ENCODE measurements around the gene DZANK1. TPM values are rescaled to one million over a fixed set of nuclear protein-coding genes. Genes with fewer than 3 reads are reported as not detected.
"Not testable (repeated sequence)": the region's sequence is repeated elsewhere in the genome, so short reads cannot be mapped to it uniquely, and the experiment has no call there.

Gene DZANK1
- 5.4 and 6.2 TPM in 2 replicates for polyA plus RNA-seq (2014; cell fraction: cytosol; rRNA removed)
- polyA plus RNA-seq (2014; cell fraction: nucleus; rRNA removed): 5.4 and 7.7 TPM in 2 replicates

DNA sequence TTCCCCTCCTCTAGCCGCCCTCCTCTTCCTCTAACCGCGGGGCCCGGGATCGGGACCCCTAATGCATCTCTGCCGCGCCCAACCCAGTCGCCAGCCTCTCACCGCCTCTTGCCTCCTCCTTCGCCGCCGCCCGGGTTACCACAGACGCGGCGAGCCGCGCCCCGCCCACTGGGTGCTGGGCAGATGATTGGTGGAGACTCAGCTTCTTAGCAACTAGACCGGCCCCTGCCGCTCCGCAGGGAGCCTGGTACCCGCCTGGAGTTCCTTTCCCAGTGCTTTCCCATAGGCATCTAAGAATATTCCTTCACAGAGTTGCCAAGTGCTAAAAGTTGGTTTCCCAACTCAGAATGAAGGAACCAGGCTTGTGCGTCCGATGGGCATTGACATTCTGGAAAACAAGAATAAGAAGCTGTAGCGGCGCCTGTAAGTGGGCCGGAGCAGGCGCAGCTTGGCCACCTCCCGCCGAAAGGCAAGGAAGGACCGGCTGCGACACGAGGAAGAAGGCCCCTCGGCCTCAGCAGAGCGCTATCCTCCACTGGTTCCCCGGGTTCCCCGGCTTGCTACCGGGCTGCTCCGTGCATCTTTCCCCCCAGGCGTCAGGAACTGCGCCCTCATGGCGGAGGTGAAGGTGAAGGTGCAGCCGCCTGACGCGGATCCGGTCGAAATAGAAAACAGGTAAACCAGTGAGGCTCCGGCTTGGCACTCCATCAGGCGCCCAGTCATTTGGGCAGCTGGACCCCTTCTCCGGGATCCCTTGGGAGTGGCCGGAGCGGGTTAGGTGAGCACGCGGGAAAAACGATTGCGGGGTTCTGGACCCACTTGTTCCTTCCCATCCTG lies at the start of gene DZANK1, which contains the start of gene POLR3F:
Gene DZANK1 (minus strand): TSS at position 137 of the 837 bp plus-strand sequence. CDS start 1,672 bp downstream, outside the sequence.
Gene POLR3F (plus strand): TSS at position 497 of the 837 bp plus-strand sequence. CDS start 117 bp downstream, at position 614.
- DNase-seq (ENCODE audit: low spot score): peak; percentile 98

DNA sequence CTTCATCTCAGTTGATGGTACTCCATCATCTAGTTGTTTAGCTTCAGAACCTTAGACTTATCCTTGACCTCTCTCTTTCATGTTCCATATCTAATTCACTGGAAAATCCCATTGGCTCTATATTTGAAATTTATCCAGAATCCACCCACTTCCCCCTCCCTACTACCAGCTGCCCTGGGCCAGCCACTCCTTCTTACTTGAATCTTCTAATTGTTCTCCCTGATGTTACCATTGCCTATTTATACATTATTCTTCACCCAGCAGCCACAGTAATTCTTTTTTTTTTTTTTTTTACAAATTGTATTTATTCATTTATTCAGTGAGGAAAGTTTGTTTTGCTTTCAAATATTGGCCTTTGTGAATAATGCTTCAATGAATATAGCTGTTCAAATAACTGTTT lies 49.1 kb upstream of the DZANK1 start:
- no peak for DNase-seq (ENCODE audit: low spot score)

DNA sequence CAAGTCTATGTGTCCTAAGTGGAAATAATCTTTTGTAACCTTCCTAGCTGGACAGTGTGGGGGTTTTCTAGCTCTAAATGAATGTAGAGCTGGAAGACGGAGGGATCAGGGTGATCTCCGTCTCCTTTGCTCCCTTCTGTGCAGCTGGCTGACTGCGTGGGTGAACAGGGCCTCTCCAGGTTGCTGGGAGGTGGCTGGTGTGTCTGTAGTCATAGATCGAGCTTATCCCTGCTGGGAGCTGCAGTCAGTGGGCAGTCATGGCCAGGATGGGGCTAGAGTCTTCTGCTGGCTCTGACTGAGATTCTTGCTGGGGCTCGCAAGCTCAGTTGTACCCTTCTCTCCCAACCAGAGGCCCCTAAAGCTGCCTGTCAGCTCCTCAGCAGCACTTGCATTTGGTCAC lies 47.3 kb upstream of the DZANK1 start:
- no peak for DNase-seq (ENCODE audit: low spot score)

DNA sequence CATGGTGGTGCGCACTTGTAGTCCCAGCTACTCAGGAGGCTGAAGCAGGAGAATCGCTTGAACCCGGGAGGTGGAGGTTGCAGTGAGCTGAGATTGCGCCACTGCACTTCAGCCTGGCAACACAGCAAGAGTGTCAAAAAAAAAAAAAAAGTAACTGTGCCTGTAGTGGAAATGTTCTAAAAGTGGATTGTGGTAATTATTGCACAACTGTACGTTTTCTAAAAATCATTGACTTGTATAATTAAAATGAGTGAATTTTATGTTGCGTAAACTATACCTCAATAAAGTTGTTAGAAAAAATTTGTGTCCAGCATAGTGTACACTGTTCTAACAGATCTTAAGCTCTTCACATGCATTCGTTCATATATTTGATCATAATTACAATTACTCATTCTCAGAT lies 46.4 kb upstream of the DZANK1 start:
- DNase-seq (ENCODE audit: low spot score): no peak

DNA sequence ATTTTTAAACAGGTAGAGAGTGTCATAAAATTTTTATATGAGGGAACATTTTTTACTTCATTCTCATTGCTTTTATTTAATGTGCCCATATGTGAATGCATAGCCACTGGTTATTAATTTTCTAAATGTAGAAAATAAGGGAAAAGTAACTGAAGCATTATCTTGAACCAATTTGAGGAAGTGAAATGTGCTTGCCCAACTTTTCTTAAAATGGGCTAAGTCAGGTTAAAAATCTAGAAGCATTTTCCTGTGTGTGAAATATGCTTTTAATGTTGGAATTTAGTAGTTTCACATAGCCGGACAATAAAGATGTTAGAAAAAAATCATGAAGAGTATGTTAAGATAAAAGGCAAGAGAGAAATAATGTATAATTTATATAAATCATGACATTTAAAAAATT lies 44.7 kb upstream of the DZANK1 start:
- no peak for DNase-seq (ENCODE audit: low spot score)

DNA sequence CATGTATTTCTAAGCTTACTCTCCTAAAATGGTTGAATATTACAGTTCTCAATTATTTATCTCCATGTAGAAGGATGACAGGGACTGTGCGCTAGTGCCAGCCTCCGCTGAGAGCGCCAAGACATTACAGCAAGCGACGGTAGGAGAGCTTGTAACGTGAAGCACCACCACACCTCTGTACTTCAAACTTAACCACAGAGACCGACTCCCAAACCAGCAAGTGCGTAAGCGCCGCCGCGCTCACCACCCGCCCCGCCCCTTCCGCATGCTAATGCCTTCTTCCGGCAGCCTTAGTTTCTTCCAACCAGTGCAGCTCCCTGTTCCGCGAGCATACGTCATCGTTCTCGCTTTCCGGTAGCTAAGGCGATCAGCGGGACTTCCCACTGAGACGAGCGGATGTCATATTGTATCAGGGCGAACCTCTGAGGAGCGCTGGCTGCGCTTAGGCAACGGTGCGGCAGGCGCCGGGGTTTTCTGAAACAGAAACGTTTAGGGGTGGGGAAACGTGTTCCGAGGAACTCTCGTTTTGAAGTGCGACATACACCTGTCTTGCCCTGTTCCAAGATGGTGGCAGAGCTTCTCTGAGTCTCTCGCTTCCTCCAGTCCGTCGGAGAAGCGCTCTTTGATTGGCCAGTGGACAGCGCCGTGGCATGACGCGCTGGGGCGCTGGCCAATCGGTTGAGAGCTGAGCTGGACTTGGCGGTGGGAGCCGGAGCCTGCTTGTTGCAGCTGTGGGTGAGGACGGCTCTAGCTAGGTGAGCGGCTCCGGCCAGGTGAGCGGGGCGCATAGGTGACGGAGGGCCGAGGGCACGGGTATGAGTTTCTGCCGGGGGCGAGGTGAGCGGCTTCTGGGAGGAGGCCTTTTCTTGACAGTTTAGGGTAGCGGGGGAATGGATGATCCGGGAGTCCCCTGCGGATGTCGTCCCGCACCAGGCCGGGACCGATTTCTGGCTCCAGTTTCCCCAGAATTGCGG lies 40.7 kb upstream of the DZANK1 start, which contains the start of gene SEC23B:
Gene SEC23B (plus strand): TSS at position 723 of the 974 bp plus-strand sequence. CDS start 2,896 bp downstream, outside the sequence.
- peak; percentile 97 for DNase-seq (ENCODE audit: low spot score)

DNA sequence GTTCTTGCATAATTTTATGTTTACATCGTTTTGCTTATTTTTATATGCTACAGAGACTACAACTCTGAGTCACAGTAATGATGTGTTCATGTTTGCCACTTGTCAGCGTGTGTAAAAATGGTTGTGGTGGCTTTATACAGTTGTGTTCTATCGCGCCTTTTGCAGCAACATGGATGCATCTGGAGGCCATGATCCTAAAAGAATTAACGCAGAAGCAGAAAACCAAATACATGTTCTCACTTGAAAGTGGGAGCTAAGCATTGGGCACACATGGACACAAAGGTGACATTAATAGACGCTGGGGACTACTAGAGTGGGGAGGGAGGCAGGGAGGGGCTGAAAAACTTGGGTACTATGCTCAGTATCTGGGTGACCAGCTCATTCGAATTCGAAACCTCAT lies 39.9 kb upstream of the DZANK1 start:
- DNase-seq (ENCODE audit: low spot score): no peak

DNA sequence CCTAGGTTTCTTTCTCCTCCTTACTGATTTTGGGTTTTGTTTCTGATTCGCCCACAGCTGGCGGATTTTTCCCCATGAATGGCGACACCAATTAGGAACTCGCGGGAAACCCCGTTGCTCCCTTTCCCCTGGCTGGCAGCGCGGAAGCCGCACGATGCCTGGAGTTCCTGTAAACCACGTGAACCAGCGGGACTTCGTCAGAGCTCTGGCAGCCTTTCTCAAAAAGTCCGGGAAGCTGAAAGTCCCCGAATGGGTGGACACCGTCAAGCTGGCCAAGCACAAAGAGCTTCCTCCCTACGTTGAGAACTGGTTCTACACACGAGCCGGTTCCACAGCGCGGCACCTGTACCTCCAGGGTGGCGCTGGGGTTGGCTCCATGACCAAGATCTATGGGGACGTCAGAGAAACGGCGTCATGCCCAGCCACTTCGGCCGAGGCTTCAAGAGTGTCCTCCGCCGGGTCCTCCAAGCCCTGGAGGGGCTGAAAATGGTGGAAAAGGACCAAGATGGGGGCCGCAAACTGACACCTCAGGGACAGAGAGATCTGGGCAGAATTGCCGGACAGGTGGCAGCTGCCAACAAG lies 37.7 kb upstream of the DZANK1 start:
- no peak for DNase-seq (ENCODE audit: low spot score)

DNA sequence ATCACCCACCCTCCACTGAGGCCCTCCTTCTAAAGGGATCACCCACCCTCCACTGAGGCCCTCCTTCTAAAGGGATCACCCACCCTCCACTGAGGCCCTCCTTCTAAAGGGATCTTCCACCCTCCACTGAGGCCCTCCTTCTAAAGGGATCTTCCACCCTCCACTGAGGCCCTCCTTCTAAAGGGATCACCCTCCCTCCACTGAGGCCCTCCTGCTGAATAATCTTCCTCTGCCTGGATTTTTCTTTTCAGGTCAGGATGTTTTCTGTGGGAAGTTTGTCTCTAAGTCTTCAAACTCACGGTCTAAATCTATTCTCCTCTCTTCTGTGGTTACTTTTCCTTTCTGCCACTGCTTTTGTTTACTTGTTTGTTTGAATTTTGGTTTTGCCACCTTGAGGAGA lies 34.8 kb upstream of the DZANK1 start:
- not testable (repeated sequence) for DNase-seq (ENCODE audit: low spot score)

DNA sequence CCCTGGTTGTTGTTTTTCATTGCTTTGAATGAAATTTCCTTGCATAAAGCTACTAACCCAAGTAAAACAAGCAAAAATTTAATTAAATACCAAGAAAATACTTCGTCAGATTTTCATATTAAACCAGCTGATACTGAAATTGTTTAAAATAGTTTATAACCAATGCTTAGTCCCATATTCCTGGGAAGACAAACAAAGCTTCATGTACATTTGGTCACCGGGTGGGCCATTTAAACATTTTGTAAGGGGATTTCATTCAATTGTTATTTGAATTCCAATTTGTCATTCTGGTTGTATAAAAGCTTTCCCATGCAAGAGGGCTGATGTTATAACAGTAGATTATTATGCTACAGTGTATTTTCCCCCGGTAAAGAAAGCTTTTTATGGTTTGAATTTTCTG lies 30.8 kb upstream of the DZANK1 start:
- DNase-seq (ENCODE audit: low spot score): no peak

DNA sequence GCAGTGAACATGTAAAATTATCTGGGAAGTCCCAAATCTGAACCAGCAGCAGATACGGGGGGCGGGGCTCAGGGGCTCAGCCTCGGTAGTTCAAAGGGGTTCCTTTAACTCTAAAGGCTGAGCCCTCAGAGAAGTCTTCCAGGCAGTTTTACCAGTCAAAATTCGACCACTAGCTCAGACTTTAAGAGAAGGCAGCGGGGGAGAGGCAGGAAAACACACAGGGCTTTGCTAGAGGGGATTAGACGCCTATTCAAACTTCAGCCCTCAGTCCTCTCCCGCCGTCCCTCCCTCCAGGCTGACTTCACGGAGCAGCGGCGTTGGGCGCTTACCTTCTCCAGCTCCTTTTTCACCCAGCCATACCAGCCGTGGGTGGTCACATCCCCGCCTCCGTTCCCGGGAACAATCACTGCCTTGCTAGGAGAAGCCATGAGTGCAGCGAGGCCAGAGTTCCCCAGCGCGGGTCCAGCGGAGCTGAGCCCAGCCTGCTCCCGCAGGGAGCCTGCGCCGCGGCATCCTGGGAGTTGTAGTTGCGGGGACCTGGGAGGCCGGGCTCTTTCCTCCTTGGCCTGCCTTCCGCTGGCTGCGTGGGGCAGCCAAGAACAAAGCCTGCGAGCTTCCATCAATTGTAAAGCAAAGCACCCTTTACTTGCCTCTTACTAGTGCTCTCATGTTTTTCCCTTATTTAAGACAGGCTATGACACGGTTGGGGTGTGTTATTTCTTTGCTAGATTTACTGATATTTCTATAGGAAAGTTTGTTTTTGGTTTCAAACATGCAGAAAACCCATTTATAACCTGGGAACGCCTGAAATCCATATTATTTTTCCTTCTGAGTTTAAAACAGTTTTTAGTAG lies 30.1 kb upstream of the DZANK1 start, which contains the start of gene RBBP9:
Gene RBBP9 (minus strand): TSS at position 486 of the 853 bp plus-strand sequence. CDS start 58 bp downstream, at position 428.
- DNase-seq (ENCODE audit: low spot score): peak; percentile 86

DNA sequence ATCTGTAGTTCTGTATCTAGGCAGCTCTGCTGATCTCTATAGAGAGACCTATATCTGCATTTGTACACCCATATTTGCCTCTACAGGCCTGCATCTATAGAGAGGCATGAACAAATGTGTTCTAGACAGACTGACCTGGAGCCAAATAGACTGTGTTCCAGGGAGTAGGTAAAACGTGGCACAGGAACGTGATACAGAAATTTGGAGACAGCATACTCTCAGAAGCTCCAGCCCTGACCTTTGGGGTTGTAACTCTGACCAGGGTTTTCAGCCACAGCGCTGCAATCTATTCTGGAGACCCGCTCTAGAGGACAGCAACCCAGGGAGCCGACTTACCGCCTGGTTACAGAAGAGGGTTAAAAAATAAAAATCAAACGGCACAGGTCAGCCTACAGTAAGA lies 29.2 kb upstream of the DZANK1 start:
- no peak for DNase-seq (ENCODE audit: low spot score)

DNA sequence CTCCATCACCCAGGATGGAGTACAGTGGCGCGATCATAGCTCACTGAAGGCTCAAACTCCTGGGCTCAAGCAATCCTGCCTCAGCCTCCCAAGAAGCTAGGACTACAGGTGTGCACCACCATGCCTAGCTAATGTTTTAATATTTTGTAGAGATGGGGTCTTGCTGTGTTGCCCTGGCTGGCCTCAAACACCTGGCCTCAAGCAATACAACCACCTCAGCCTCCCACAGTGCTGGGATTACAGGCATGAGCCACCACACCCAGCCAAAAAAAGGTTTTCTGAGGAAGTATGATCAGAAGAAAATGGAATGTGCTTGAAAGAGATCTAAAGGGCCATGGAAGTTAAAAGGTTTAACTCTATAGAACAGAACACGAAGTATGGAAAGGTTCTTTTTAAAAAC lies 21.5 kb upstream of the DZANK1 start:
- no peak for DNase-seq (ENCODE audit: low spot score)

DNA sequence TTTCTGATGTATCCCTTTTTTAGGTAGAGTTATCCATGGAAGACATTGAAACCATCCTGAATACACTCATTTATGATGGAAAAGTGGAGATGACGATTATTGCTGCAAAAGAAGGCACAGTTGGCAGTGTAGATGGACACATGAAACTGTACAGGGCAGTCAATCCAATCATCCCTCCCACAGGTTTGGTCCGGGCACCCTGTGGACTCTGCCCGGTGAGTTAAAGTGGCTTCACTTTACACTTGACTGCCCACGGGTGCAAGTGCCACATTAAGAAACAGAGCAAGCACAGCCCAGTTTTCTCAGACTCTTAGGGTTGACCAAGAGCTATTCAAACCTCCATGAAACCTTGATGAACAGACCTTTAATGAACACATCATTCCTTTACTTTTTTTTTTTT lies 14.8 kb upstream of the DZANK1 start:
- no peak for DNase-seq (ENCODE audit: low spot score)

DNA sequence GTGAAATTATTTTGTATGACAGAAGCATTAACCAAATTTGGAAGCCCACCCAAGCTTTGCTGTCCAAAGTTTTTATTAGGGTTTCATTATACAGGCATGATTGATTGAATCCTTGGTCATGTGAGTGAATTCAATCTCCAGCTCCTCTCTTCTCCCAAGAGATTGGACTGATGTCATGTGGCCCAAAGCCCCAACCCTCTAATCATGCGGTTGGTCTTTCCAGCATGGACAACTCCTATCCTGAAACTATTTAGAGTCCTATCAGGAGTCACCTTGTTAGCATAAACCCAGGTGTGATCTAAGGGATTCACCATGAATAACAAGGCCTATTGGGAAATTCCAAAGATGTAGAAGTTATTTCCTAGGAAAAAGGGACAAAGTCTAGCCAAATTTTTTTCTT lies 11.0 kb upstream of the DZANK1 start:
- DNase-seq (ENCODE audit: low spot score): no peak

DNA sequence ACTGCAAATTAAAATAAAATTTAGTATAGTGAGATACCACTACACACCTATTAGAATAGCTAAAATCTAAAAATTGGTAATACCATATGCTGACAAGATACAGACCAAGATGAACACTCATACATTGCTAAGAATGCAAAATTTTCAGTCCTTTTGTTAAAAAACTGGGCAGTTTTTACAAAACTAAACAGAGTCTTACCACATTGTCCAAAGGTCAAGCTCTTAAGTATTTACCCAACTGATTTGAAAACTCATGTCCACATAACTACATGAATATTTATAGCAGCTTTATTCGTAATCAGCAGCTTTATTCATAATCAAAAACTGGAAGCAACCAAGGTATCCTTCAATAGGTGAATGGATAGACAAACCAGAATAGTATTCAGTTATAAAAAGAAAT lies 10.4 kb upstream of the DZANK1 start:
- no peak for DNase-seq (ENCODE audit: low spot score)

DNA sequence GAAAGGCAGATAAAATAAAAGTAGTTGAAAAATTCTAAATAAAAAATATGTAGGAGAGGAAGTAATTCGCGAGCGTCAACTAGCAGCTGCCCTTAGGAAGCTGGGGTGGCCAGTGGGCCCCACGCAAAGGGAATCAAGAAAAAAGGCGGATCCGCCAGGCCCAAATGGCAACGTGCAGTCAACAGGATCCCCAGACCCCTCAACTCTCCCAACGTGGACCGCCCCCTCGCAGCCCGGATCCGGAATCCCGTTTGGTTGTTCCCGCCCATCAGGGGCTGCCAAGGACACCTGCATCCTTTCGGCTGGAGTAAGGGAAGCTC lies 296 bp downstream of the DZANK1 start:
- DNase-seq (ENCODE audit: low spot score): no peak

DNA sequence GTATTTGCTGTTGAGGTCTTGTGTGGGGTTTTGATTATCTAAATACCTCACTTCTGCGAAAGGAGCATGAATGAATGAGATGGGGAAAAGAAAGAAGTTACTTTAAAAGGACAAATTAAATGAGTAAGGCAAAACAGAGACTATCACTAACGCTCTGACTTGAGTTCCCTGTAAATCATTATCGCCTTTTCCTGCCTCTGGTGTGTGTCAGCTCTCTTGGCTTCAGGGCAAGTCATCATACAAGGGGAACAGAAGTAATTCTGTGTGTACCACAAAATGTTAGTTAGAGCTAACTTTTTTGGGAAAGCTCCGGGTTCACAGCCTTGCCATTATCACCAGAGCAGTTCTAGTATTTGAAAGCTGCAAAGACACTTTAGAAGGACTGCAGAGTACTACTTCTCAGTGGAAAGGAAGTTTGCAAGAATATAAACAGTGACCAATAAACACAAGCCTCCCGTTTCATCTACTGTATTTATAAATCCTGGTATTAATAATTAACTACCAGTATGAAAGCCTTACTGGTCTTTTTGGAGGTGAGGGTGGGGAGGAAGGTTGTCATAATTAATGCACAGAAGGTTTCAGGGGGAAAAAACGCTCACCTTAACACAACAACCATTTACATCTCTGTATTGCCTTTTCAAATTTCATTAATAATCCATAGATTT lies 1.2 kb downstream of the DZANK1 start:
- DNase-seq (ENCODE audit: low spot score): no peak

DNA sequence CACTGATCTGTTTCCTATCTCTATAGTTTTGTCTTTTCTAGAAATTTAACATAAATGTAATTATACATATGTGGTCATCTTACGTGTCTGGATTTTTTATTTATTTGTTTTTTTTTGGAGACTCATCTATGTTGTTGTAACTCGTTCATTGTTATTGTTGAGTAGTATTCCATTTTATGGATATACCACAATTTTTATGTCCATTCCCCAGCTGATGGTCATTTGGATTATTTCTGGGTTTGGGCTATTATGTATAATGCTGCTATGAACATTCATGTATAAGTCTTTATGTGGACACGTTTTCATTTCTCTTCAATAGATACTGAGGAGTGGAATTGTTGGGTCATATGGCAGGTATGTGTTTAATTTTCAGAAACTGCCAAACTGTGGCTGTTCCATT lies 10.2 kb downstream of the DZANK1 start:
- DNase-seq (ENCODE audit: low spot score): no peak

DNA sequence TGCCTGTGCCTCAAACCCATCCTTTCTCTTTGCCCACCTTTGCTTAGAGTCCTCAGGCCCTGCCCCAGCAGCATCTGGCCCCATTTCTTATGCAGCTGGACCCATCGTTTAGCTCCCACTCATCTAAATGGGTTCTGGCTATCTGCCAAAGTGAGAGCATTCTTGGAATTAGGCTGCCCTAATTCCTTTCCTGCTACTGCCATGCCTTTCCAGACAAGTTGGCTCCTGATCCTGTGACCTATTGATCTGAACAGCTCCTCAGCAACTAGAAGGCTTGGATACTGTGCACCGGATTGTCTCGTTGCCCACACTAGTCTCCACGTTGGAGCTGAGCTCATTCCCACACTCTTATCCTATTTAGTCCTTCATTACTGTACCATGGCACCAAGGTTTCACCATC lies 22.9 kb downstream of the DZANK1 start:
- DNase-seq (ENCODE audit: low spot score): peak; percentile 10

Measured in SK-N-DZ (cell line).